HG03280 (cell line): ENCODE data around the gene GPHA2.

ENCODE experiments used
- ATAC-seq: cut with Tn5 transposase; IDR thresholded peaks from one replicate; pipeline ENCODE4 v1.9.1; 2021; ENCODE audit warnings: mild to moderate bottlenecking, moderate library complexity; ENCODE audit not compliant: unreplicated experiment

The GPHA2 gene

GRCh38 chr11:64911689-64912088 is 24.0 kb downstream of the GPHA2 start:
- ATAC-seq = no peak

- no peak for ATAC-seq
Observed at GRCh38 chr11:64911142-64911541, 24.6 kb downstream of the GPHA2 start.

- ATAC-seq = no peak
Observed at GRCh38 chr11:64910451-64911093, 25.1 kb downstream of the GPHA2 start.

- ATAC-seq = no peak
Observed at GRCh38 chr11:64909653-64910343, 25.9 kb downstream of the GPHA2 start.

GRCh38 chr11:64908766-64909165 is 26.9 kb downstream of the GPHA2 start:
- no peak for ATAC-seq

GRCh38 chr11:64906314-64906635 is 29.4 kb downstream of the GPHA2 start:
- no peak for ATAC-seq

GRCh38 chr11:64905516-64906313 is 30.0 kb downstream of the GPHA2 start:
- ATAC-seq = no peak

- no peak for ATAC-seq
Observed at GRCh38 chr11:64903291-64903833, 32.3 kb downstream of the GPHA2 start.

- ATAC-seq = no peak
Observed at GRCh38 chr11:64902102-64902900, 33.4 kb downstream of the GPHA2 start.

- no peak for ATAC-seq
Observed at GRCh38 chr11:64900774-64901173, 34.9 kb downstream of the GPHA2 start.

GRCh38 chr11:64900263-64900678 is 35.4 kb downstream of the GPHA2 start:
- ATAC-seq = no peak

- no peak for ATAC-seq
Observed at GRCh38 chr11:64898541-64898940, 37.2 kb downstream of the GPHA2 start.

GRCh38 chr11:64898076-64898445 is 37.6 kb downstream of the GPHA2 start:
- no peak for ATAC-seq

GRCh38 chr11:64897381-64898075 is 38.2 kb downstream of the GPHA2 start:
- no peak for ATAC-seq

GRCh38 chr11:64896448-64897022 is 39.2 kb downstream of the GPHA2 start:
- ATAC-seq = no peak

- ATAC-seq = no peak
Observed at GRCh38 chr11:64894812-64895452, 40.8 kb downstream of the GPHA2 start.

GRCh38 chr11:64894070-64894811 is 41.5 kb downstream of the GPHA2 start:
- ATAC-seq = peak; percentile 63

- ATAC-seq = no peak
Observed at GRCh38 chr11:64893194-64894069, 42.3 kb downstream of the GPHA2 start.
